ENCODE measurements around the gene MAP2K3.

MAP2K3 gene

GRCh38 chr17:21252796-21253645 lies 31.5 kb upstream of the MAP2K3 start, which contains the start of gene NATD1:
NATD1 (minus strand) TSS chr17:21253410; CDS start chr17:21253264, 146 bp downstream.
- peak; percentile 88 for DNase-seq

GRCh38 chr17:21253646-21254441 lies 30.7 kb upstream of the MAP2K3 start:
- DNase-seq: no peak

- DNase-seq: no peak
These were observed 25.9 kb upstream of the MAP2K3 start for GRCh38 chr17:21258593-21258992.

DNA sequence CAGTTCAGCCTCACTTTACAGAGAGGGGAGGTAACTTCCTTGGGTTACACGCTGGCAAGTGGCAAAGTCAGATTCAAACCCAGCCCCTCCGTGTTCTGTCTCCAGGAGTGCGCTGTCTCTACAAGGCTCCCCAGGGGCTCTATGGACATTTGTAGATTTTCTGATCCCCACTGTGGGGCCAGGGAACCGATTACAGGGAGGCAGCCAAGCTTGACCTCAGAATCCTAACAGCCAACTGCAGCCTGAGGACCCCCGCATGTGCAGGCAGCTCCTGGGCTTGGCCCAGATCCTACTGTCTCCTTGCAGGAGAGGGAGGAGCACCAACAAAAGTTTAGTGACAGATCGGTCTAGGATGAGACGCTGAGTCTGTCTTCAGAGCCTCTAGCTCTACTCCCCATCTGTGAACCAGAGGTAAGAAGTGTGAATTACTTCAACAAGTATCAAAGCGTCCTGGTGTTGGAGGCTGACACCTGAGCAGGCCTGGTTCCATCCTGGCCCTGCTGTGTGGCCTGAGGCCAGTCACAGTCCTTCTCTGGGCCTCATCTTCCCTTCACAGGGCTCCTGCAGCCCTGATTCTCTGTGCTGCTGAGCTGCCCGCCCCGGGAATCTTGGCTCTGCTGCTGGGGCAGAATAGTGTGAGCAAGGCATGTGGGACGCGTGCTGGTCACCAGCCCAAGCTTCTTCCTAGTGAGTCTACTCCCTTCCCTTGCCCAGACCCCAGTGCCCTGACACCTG lies 22.1 kb upstream of the MAP2K3 start:
- DNase-seq: no peak

- DNase-seq: no peak
These were observed 21.1 kb upstream of the MAP2K3 start for GRCh38 chr17:21263376-21263775.

DNA sequence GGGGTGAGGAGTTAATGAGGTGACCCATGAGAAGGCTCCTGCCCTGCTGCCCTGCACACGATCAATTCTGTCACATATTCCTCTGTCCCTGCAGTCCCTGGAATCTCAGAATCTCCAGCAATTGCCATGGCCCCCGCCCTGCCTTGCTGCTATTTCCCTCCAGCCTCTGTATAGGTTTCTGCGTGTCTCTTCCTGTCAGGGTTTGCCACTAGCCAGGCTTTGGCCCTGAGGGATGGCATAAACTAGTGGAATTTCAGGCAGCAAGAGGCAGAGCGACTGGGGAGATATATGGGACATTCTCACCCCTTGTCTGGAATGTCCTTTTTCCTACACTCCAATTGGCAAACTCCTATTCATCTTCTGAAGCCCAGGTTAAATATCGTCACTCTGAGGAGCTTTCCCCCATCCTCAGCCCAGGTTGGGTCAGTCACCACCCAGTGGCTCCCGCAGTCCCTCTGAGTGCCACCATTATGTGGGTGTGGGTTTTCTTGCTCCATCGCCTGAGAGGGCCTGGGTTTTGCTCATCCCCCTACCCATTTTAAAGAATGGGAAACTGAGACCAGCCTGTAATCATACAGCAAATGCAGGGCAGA lies 15.8 kb upstream of the MAP2K3 start:
- no peak for DNase-seq

DNA sequence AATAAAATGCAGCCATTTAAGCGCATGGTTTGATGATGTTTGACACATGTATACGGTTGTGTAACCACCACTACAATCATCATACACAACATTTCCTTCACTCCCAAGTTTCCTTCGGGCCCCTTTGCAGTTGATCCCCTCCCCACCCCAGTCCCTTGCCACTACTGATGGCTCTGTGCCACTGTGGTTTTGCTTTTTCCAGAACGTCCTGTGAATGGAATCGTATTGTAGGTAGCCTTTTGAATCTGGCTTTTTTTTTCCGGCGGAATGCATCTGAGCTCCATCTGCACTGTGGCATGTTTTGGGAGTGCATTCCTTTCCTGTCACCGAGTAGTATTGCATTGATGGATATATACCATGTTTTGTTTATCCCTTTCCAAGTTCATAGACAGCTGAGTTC lies 15.1 kb upstream of the MAP2K3 start:
- DNase-seq: no peak

DNA sequence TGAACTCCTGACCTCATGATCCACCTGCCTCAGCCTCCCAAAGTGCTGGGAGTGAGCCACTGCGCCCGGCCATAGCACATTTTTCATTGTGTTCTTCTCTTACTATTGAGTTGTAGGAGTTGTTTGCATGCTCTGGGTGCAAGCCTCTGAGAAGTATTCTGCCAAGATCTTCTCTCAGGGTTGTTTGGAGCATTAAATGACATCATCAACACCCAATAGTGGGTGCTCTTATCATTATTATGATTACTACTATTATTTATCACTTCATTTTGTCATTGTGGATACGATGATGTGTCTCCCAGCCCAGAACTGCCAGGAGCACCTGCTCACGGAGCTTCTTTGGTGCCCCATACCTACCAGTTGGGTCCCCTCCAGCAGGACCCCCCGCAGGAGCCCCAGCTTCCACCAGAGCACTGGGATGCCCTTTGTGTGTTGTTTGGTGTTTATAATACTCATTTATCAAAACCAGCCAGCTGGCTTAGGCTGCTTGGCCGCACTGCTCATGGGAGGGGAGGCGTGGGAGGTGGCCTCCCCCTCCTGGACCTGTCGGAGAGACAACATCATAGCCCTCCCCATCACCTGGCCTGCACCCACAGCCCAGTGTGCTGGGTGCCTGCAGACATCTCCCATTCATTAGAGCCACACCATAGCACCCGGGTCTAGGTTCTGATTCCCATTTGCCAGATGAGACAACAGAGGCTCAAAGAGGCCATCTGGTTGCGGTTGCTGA lies 12.9 kb upstream of the MAP2K3 start:
- no peak for DNase-seq

- DNase-seq: no peak
These were observed 12.3 kb upstream of the MAP2K3 start for GRCh38 chr17:21272250-21272649.

DNA sequence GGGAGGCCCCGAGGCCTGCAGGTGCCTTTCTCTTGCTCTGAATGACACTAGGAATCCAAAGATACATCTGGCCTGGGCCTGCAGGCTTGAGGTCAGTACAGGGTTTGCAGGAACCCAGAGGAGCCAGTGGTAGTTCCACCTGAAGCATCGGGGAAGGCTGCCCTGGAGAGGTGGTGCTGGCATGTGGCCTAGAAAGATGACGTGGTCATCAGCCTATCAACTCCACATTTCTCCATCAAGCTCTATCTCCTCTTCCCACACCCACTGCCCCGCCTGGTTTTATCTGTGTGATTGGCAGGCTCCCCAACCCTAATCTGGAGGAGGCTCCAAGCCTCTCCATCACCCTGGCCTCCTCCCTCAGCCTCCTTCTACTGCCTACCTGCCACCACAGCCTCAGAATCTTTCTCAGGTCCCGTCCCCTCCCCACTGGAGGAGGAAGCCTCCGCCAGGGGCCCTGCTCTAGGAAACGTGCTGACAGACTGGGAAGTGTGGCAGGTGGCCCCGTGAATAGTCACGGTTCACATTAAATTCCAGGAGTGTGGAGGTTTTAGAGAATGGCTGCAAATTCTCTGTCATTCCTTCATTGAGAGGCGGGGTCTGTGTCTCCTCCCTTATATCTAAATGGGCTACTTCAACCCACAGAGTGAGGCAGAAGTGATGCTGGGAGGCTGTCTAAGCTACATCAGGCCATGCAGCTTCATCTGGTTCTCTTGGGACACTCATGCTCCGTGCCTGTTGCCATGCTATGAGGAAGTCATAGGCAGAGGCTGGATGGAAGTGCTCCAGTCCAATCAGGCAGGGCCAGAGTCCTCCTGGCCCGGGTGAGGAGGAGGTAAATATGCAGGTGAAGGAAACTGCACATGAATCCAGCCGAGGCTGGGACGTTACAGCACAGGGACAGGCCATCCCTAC lies 11.4 kb upstream of the MAP2K3 start:
- no peak for DNase-seq

- DNase-seq: peak; percentile 41
These were observed 9.4 kb upstream of the MAP2K3 start for GRCh38 chr17:21275047-21275578.

GRCh38 chr17:21275579-21276263 lies 8.8 kb upstream of the MAP2K3 start:
- peak; percentile 98 for DNase-seq

GRCh38 chr17:21276264-21276588 lies 8.3 kb upstream of the MAP2K3 start:
- no peak for DNase-seq

DNA sequence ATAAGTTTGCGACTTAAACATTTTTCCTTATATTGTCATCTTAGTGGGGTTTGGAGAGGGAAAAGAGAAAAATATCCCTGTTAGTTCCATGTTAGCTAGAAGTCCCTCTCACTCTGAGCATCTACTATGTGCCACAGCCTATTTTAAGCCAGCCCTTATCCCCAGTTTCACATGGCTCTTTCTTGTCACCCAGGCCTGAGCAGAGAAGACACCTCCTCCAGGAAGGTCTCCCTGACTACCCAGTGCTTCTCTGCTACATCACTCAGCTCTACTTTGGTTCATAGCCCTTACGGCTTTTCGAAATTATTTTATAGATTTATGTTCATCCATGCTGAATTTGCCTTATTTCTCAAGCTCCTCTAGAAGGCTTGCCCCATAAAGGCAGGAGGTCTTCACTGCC lies 7.2 kb upstream of the MAP2K3 start:
- DNase-seq: no peak

GRCh38 chr17:21278450-21279197 lies 5.9 kb upstream of the MAP2K3 start:
- peak; percentile 75 for DNase-seq

GRCh38 chr17:21279198-21279535 lies 5.3 kb upstream of the MAP2K3 start:
- DNase-seq: peak; percentile 2

- DNase-seq: peak; percentile 4
These were observed 4.9 kb upstream of the MAP2K3 start for GRCh38 chr17:21279582-21279981.

- DNase-seq: peak; percentile 93
These were observed 4.4 kb upstream of the MAP2K3 start for GRCh38 chr17:21280081-21280518.

DNA sequence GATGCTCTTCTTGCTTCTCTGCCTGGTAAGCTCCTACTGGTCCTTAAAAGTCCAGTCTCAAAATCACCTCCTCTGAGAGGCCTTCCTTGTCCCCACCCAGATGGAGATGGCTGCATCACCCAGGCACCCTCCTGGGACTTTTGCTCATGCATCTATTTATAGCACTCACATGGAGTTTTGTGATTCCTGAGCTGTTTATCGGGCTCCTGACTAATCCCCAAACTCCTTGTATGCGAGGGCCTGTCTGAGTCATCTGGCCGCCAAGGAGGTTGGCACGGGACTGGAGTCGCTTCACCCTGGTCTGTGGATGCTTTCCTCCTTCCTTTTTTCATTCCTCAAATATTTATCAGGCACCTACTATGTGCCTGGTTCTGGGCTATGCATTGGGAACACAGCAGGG lies 2.3 kb upstream of the MAP2K3 start:
- no peak for DNase-seq

DNA sequence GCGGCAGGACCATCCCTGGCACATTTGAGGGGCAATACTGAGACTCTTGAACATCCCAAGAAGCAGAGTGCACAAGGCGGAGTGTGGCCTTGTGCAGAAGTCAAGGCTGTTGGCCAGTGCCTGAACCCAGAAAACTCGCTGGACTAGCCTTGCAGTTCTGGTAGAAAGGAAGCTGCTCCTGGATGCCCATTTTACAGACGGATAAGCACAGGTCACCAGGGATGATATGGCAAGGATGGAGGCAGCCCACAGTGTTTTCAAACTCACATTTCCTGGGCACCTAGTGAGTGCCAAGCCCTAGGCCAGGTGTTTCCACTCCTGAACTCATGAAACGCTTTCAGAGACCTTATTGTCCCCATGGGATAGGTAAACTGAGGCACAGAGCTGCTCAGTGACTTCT lies 1.7 kb upstream of the MAP2K3 start:
- DNase-seq: no peak
